Measurements from ENCODE around the gene TPD52L1.
"Not testable (repeated sequence)": the region's sequence is repeated elsewhere in the genome, so short reads cannot be mapped to it uniquely, and the experiment has no call there.

The TPD52L1 gene

DNA sequence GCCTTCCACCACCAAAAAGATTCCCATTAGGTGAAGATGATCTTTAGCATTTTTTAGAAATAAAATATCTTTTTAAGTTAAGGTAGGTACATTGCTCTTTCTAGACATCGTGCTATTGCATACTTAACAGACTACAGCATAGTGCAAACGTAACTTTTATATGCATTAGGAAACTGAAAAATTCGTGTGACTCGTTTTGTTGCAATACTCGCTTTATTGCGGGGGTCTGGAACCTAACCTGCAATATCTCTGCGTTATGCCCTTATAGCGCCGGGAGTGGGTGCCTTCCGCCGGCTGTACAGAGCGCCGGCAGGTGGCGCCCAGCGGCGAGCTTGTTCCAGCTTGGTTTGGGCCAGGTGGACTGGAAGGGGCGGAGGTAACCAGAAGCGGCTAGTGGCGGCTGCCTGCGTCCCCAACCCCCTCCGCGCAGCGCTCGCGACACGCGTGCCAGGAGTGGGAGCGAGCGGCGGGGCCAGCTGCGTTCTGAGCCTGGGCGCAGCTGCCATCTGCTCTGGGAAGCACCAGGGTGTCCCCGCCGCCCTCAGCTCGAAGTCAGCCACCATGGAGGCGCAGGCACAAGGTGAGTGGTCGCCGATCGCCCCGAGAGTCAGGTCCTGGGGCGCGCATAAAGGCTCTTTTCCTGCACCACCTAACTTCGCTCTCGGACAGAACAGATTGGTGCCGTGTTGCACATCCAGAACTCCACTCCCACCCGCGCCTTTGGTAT lies at the start of gene TPD52L1:
Gene TPD52L1, plus strand, starts transcription at position 383 of the 727 bp plus-strand sequence. Its CDS starts 179 bp downstream, at position 562.
- DNase-seq, result peak; percentile 58

DNA sequence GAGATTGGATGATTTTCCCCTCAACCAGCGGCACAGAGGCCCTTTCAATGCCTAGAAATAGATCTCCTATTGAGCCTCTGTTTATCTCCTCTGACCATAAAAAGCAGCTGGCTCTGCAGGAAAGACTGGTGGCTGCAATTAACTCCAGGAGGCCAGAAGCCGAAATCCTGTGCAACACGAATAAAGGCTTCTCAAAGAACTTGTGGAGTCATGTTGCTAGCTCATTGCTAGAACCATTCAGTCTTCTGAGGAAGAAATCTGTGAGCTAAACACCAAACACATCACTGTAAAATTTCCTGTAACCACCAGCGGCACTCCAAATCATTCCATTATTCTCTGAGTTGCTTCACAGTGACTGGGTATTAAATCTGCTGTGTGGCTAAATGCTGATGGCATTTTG lies 49.1 kb upstream of the TPD52L1 start:
- DNase-seq, result no peak

GRCh38 chr6:125107048-125107447 lies 46.5 kb upstream of the TPD52L1 start:
- DNase-seq, result no peak

- no peak for DNase-seq
Measured at GRCh38 chr6:125107896-125108295, 45.7 kb upstream of the TPD52L1 start.

DNA sequence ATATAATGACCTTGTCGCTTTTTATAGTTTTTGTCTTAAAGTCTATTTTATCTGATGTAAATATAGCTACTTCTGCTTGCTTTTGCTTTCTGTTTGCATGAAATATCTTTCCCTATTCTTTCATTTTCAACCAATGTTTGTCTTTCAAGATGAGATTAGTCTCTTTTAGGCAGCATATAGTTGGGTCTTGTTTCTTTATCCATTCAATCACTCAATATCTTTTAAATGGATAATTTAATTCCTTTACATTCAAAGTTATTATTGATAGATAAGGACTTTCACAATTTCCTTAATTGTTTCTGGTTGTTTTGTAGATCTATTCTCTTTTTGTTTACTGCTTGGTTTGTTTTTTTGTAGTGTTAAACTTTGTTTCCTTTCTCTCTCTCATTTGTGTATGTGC lies 43.5 kb upstream of the TPD52L1 start:
- DNase-seq, result no peak

DNA sequence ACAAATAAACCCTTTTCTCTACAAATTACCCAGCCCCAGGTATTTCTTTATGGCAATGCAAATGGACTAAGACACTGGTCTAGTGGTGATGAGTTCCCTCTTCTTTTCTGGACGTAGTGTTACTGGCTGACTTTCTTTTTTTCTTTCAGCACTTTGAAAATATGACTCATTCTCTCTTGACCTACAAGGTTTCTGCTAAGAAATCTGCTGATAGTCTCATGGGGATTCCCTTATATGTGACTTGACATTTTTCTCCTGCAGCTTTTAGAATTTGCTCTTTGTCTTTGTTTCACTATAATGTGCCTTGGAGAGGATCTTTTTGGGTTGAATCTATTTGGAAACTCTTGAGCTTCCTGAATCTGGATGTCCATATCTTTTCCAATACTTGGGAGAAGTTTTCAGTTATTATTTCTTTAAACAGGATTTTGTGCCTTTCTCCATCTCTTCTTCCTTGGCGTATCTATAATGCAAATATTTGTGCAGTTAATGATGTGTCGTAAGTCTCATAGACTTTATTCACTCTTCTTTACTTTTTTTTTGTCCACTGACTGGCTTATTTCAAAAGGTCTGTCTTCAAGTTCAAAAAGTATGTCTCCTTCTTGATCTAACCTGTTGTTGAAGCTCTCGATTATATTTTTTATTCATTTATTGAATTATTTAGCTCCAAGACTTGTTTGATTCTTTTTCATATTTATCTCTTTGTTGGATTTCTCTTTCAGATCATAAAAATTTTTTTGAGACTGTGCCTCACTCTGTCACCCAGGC lies 42.2 kb upstream of the TPD52L1 start:
- DNase-seq, result no peak

- no peak for DNase-seq
Measured at GRCh38 chr6:125112934-125113333, 40.6 kb upstream of the TPD52L1 start.

DNA sequence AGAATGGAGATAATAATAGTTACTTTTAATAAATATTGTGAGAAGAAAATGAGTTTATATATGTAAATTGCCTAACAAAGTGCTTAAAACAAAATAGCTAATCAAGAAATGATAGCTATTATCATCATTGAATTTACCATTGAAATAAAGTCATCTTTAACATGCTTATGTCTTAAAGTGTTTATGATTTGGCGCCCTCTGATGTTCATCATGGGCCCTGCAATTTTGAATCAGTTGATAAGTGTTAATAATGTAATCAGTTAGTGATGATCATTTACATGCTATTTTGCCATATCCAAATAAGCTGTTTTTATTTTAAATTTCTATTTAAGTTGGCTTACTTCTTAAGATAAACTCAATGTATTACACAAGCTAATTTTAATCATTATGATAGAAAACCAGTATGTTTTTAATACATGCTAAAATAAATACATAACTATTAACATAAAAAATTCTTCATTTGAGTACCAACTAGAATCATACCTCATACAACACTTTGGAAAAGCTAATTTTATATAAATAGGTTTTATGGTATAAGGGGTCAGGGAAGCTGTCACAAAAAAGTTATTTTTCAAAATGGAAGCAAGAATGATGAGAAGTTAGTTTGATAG lies 39.2 kb upstream of the TPD52L1 start:
- peak; percentile 36 for DNase-seq

- DNase-seq, result no peak
Measured at GRCh38 chr6:125116170-125116569, 37.4 kb upstream of the TPD52L1 start.

DNA sequence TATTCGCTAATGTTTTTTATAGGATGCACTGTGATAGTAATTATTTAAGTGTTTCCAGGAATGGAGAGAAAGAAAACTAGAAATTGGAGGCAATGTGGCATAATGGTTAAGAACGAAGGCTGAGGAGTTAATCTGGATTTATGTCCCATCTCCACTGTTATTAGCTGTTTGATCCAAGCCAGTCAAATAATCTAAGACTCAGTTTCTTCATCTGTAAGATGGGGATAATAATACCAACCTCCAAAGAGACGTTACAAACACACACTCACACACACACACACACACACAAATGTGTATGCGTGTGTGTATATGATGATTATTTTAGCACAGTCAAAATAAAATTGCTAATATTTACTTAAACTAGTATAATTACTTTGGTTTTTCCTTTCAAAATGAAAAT lies 36.9 kb upstream of the TPD52L1 start:
- no peak for DNase-seq

DNA sequence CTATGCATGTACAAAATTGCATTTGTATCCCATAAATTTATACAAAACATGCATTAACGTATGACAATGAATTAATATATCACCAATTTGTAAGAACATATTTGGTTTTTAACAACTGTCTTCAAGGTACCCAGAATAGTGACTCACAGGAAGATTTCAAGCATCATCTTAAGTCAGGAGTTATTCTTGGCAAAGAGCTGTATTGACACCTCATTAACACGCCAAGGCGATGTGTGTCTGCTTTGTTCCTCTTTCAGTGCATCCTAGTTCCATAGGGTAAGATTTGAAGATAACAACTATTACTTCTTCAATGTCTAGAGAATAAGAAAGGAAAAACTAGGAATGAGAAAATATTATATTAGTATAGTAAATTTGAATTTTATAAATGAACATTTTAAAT lies 35.8 kb upstream of the TPD52L1 start:
- DNase-seq, result no peak

DNA sequence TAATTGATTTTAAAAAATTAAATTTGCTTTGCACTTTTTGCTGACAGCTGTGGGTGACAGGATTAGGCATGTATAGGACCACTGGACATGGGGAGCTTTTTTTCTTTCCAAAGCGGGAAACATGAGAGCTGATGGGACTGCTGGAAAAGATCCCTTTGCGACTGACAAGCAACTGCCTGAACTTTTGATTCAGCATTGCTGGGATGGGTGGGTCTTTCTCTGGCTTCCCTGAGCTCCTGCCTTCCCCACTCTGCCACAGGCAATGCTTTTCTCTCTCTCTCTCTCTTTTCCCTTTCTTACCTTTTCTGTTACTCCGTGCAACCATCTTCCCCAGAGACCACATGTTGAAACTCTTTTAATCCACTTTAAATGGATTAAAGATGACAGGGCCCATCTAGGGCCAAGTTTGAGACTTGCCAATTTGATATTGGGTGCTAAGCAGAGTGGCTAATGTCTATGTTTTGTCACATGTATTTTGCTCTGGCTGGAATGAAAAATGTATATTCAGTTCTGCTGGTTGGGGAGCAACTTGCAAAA lies 33.5 kb upstream of the TPD52L1 start:
- no peak for DNase-seq

GRCh38 chr6:125121894-125122293 lies 31.7 kb upstream of the TPD52L1 start:
- DNase-seq, result no peak

- DNase-seq, result no peak
Measured at GRCh38 chr6:125123051-125123450, 30.5 kb upstream of the TPD52L1 start.

- DNase-seq, result no peak
Measured at GRCh38 chr6:125123468-125124048, 30.0 kb upstream of the TPD52L1 start.

GRCh38 chr6:125124049-125124669 lies 29.4 kb upstream of the TPD52L1 start:
- no peak for DNase-seq

DNA sequence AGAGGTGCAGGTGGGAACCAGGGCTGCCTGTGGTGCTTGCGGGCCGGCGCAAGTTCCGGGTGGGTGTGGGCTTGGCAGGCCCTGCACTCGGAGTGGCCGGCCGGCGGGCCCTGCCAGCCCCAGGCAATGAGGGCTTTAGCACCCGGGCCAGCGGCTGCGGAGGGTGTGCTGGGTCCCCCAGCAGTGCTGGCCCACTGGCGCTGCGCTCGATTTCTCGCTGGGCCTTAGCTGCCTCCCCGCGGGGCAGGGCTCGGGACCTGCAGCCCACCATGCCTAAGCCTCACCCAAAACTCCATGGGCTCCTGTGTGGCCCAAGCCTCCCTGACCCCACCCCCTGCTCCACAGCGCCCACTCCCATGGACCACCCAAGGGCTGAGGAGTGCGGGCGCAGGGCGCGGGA lies 27.7 kb upstream of the TPD52L1 start:
- not testable (repeated sequence) for DNase-seq

DNA sequence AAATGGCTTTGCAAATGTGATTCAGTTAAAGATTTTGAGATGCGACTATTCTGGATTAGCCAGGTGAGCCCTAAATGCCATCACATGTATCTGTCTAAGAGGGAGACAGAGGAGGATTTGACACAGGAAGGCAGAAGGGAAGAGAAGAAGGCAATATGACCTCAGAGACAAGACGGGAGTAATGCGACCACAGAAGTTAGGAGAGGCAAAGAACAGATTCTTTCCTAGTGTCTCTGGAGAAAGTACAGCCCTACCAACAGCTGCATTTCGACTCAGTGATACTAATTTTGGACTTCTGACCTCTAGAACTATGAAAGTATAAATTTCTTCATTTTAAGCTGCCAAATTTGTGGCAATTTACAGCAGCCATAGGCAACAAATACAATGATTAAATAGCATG lies 24.2 kb upstream of the TPD52L1 start:
- no peak for DNase-seq

DNA sequence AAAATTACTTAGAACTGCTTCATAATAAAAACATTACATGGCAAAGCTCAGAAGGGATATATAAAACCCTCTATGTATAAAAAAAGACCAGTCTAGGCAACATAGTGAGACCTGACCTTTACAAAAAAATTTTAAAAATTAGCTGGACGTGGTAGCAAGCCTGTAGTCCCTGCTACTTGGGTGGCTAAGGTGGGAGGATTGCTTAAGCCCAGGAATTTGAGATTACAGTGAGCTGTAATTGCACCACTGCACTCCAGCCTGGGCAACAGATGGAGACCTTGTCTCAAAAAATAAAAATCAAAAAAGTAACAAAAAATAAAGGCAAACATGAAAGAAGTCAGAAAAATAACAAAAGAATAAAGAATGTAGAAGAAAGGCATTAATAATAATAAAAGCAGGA lies 21.5 kb upstream of the TPD52L1 start:
- no peak for DNase-seq

DNA sequence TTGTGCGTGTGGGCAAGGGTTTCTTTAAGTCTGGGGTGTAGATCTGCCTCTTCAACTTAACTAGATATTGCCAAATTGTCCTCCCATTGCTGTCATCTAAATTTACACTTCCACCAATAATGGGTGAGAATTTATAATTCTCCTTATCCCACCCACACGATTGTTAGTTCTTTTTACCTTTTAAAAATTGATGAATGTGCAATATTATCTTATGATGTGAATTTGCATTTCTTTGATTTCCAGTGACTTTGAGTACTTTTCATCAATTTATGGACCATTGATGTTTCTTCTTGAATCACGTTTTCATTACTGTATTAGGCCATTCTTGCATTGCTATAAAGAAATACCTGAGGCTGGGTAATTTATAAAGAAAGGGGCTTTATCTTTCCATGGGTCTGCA lies 17.2 kb upstream of the TPD52L1 start:
- DNase-seq, result no peak

GRCh38 chr6:125138083-125138482 lies 15.5 kb upstream of the TPD52L1 start:
- no peak for DNase-seq

GRCh38 chr6:125140808-125141207 lies 12.8 kb upstream of the TPD52L1 start:
- no peak for DNase-seq

- DNase-seq, result no peak
Measured at GRCh38 chr6:125142618-125143017, 11.0 kb upstream of the TPD52L1 start.

All from NCI-H1436 (cell line).